Measurements from ENCODE around the gene ZC3H7B. TPM values are rescaled to one million over a fixed set of nuclear protein-coding genes. Genes with fewer than 3 reads are reported as not detected.

Gene ZC3H7B
- total RNA-seq, 1 experiment from 2014 or later: 42.0 TPM

DNA sequence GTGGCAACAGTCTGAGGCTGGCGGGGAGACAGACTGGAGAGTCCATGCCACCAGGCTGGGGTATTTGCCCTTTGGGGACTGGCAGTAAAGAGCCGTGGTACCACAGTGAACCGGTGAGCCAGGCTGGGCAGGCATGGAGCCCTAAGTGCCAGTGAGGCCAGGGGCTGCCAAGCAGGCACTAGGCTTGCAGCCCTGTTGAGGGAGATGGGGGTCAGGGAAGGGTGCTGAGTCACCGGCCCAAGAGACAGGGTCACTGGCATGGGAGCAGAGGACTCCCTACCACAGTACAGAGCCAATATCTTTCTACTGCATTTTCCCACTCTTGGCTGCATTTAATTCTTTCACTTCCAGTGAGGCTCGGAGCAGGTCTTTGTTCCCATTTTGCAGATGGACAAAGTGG is 49.7 kb downstream of the ZC3H7B start:
- Histone ChIP-seq H3K4me3 (replicated peaks in 1 of 2; ENCODE audit: low read depth in 1 of 2, low read length in 2 of 2) (no peak overlapping the region), H2AFZ (ENCODE audit: low read depth, low read length, poor library complexity, severe bottlenecking) (no peak overlapping the region), H4K20me1 (ENCODE audit: insufficient read depth) (no peaks in the 10 kb centered on the region), H3K4me1 (ENCODE audit: control insufficient read depth in 1 of 2, insufficient read depth in 2 of 2, low read length in 2 of 2) (peaks cover 0 to 19% of the 10 kb centered on the region in 2 experiments; a peak in 2 of 4 replicates), H3K9me2 (ENCODE audit: insufficient read depth) (no peaks in the 10 kb centered on the region), H3K9me3 (ENCODE audit: control insufficient read depth in 1 of 2, insufficient read depth in 1 of 2, low read depth in 1 of 2, low read length in 2 of 2) (no peaks in the 10 kb centered on the region), H3K36me3 (ENCODE audit: control insufficient read depth in 1 of 2, insufficient read depth in 2 of 2, low read length in 2 of 2) (peaks cover 8 to 34% of the 10 kb centered on the region in 2 experiments; a peak in 3 of 4 replicates), H3K4me2 (ENCODE audit: low read length) (no peak overlapping the region), H3K27me3 (ENCODE audit: insufficient read depth, low read length) (no peaks in the 10 kb centered on the region), H3K27ac (ENCODE audit: low read depth, low read length) (0 out of 2 replicates have a peak overlapping the region, but pooled peaks have one; percentile 14), H3K79me2 (ENCODE audit: insufficient read depth, low read length) (no peaks in the 10 kb centered on the region), H3K9ac (ENCODE audit: low read length) (no peak overlapping the region)
- ChIA-PET RAD21 (ENCODE audit: low non-redundant PET in 1 of 2, low total read pairs in 2 of 2, uncharacterized antibody in 2 of 2, unreplicated experiment in 2 of 2) (no interaction called here), POLR2A (no interaction called here), CTCF (no interaction called here)
- TF ChIP-seq ZFX (IDR thresholded peaks at IDR 0.05): no peak
- TF ChIP-seq FOSL1 (IDR thresholded peaks at IDR 0.05; ENCODE audit: low read depth): no peak
- TF ChIP-seq, protein P1, sequence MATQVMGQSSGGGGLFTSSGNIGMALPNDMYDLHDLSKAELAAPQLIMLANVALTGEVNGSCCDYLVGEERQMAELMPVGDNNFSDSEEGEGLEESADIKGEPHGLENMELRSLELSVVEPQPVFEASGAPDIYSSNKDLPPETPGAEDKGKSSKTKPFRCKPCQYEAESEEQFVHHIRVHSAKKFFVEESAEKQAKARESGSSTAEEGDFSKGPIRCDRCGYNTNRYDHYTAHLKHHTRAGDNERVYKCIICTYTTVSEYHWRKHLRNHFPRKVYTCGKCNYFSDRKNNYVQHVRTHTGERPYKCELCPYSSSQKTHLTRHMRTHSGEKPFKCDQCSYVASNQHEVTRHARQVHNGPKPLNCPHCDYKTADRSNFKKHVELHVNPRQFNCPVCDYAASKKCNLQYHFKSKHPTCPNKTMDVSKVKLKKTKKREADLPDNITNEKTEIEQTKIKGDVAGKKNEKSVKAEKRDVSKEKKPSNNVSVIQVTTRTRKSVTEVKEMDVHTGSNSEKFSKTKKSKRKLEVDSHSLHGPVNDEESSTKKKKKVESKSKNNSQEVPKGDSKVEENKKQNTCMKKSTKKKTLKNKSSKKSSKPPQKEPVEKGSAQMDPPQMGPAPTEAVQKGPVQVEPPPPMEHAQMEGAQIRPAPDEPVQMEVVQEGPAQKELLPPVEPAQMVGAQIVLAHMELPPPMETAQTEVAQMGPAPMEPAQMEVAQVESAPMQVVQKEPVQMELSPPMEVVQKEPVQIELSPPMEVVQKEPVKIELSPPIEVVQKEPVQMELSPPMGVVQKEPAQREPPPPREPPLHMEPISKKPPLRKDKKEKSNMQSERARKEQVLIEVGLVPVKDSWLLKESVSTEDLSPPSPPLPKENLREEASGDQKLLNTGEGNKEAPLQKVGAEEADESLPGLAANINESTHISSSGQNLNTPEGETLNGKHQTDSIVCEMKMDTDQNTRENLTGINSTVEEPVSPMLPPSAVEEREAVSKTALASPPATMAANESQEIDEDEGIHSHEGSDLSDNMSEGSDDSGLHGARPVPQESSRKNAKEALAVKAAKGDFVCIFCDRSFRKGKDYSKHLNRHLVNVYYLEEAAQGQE (IDR thresholded peaks at IDR 0.05; ENCODE audit: low read depth): no peak
- TF ChIP-seq EZH2phosphoT487 (IDR thresholded peaks at IDR 0.05; ENCODE audit: borderline replicate concordance): no peak
- no peak for TF ChIP-seq CEBPB (IDR thresholded peaks at IDR 0.05; ENCODE audit: low read depth)
- TF ChIP-seq, protein P2, sequence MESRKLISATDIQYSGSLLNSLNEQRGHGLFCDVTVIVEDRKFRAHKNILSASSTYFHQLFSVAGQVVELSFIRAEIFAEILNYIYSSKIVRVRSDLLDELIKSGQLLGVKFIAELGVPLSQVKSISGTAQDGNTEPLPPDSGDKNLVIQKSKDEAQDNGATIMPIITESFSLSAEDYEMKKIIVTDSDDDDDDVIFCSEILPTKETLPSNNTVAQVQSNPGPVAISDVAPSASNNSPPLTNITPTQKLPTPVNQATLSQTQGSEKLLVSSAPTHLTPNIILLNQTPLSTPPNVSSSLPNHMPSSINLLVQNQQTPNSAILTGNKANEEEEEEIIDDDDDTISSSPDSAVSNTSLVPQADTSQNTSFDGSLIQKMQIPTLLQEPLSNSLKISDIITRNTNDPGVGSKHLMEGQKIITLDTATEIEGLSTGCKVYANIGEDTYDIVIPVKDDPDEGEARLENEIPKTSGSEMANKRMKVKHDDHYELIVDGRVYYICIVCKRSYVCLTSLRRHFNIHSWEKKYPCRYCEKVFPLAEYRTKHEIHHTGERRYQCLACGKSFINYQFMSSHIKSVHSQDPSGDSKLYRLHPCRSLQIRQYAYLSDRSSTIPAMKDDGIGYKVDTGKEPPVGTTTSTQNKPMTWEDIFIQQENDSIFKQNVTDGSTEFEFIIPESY (IDR thresholded peaks at IDR 0.05; ENCODE audit: extremely low read depth, insufficient replicate concordance, low read length): no peak
- TF ChIP-seq, protein P3, sequence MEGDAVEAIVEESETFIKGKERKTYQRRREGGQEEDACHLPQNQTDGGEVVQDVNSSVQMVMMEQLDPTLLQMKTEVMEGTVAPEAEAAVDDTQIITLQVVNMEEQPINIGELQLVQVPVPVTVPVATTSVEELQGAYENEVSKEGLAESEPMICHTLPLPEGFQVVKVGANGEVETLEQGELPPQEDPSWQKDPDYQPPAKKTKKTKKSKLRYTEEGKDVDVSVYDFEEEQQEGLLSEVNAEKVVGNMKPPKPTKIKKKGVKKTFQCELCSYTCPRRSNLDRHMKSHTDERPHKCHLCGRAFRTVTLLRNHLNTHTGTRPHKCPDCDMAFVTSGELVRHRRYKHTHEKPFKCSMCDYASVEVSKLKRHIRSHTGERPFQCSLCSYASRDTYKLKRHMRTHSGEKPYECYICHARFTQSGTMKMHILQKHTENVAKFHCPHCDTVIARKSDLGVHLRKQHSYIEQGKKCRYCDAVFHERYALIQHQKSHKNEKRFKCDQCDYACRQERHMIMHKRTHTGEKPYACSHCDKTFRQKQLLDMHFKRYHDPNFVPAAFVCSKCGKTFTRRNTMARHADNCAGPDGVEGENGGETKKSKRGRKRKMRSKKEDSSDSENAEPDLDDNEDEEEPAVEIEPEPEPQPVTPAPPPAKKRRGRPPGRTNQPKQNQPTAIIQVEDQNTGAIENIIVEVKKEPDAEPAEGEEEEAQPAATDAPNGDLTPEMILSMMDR (IDR thresholded peaks at IDR 0.05 in 2 of 3, conservative IDR thresholded peaks at IDR 0.05 in 1 of 3; ENCODE audit: borderline replicate concordance in 1 of 3, insufficient read depth in 1 of 3, low read depth in 2 of 3, low read length in 2 of 3): no peak
- TF ChIP-seq EZH2 (IDR thresholded peaks at IDR 0.05): no peak
- no peak for TF ChIP-seq SRF (IDR thresholded peaks at IDR 0.05; ENCODE audit: low read depth)
- no peak for TF ChIP-seq CBX3 (IDR thresholded peaks at IDR 0.05; ENCODE audit: low read depth)
- no peak for TF ChIP-seq POLR2AphosphoS5 (IDR thresholded peaks at IDR 0.05; ENCODE audit: low read depth, low read length)
- no peak for TF ChIP-seq JUND (IDR thresholded peaks at IDR 0.05)
- no peak for TF ChIP-seq TCF7L2 (IDR thresholded peaks at IDR 0.05; ENCODE audit: borderline replicate concordance, extremely low read depth, insufficient read depth, insufficient read length)
- TF ChIP-seq YY1 (IDR thresholded peaks at IDR 0.05; ENCODE audit: extremely low read depth, insufficient replicate concordance, low read depth, low read length): no peak
- no peak for TF ChIP-seq RAD21 (IDR thresholded peaks at IDR 0.05; ENCODE audit: low read depth)
- TF ChIP-seq, protein P4, sequence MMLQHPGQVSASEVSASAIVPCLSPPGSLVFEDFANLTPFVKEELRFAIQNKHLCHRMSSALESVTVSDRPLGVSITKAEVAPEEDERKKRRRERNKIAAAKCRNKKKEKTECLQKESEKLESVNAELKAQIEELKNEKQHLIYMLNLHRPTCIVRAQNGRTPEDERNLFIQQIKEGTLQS (IDR thresholded peaks at IDR 0.05): no peak
- no peak for TF ChIP-seq EGR1 (IDR thresholded peaks at IDR 0.05; ENCODE audit: low read depth)
- no peak for TF ChIP-seq SIN3A (IDR thresholded peaks at IDR 0.05; ENCODE audit: low read depth)
- DNase-seq (ENCODE audit: low read depth, low spot score) (no peak), ATAC-seq (no peak)
- no TSS peak for BruUV-seq (replicated peaks)
- intact Hi-C loops (cut with micrococcal nuclease): no loop called here

Data from HCT116 (cell line).